Measurements from ENCODE around the gene WDR47.

DNA sequence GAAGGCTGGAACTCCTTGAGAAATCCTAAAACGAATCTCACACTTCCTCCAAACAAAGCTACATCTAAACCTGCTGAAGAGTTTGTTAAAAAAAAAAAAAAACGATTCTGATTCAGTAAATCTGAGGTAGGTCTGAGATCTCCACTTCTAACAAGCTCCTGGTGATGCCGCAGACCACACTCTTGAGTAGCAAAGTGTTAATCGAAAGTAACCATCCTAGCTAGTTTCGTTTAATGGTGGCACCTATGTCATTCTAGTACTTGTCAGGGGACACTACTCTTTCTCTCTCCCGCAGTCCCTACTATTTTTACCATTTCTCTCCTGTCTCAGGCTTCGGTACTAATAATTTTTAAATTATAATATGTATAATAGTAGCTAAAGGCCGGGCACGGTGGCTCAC lies 80.7 kb downstream of the WDR47 start:
- TF ChIP-seq, protein P1, sequence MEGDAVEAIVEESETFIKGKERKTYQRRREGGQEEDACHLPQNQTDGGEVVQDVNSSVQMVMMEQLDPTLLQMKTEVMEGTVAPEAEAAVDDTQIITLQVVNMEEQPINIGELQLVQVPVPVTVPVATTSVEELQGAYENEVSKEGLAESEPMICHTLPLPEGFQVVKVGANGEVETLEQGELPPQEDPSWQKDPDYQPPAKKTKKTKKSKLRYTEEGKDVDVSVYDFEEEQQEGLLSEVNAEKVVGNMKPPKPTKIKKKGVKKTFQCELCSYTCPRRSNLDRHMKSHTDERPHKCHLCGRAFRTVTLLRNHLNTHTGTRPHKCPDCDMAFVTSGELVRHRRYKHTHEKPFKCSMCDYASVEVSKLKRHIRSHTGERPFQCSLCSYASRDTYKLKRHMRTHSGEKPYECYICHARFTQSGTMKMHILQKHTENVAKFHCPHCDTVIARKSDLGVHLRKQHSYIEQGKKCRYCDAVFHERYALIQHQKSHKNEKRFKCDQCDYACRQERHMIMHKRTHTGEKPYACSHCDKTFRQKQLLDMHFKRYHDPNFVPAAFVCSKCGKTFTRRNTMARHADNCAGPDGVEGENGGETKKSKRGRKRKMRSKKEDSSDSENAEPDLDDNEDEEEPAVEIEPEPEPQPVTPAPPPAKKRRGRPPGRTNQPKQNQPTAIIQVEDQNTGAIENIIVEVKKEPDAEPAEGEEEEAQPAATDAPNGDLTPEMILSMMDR (IDR thresholded peaks at IDR 0.05): no peak
- TF ChIP-seq POLR2A (IDR thresholded peaks at IDR 0.05): no peak

Measured in suprapubic skin (tissue), 3 donors.